ENCODE results near the gene HLA-DPA1. TPM values are rescaled to one million over a fixed set of nuclear protein-coding genes. Genes with fewer than 3 reads are reported as not detected.

The HLA-DPA1 gene
- total RNA-seq, 1 experiment from 2014 or later, result 2.6 TPM

DNA sequence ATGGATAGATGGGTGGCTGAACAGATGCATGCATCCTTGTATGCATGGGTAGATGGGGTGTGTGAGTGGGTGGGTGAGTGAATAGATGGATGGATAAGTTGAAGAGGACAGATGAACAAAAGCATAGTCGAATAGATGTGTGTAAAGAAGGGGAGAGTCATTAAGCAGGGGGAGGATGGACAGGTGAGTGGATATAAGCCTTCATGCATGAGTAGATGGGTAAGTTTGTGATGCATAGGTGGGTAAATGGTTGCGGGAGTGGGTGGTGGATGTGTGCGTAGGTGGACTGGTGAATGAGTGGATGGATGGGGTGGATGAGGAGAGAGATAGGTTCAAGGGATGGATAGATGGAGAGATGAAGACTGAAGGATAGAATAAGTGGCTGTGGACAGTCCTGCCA is 31.9 kb upstream of the HLA-DPA1 start:
- no peak overlapping the region for H2BK15ac ChIP-seq (ENCODE audit: low read depth, low read length)
- H3K27me3 Mint-ChIP-seq (ENCODE audit: low read depth), result peaks cover 46% of the 10 kb centered on the region
- H2AK5ac ChIP-seq (ENCODE audit: insufficient read length, low read length), result no peak overlapping the region

More for the DNA sequence above, 31.9 kb upstream of the HLA-DPA1 start:
- TF ChIP-seq CTCF (conservative IDR thresholded peaks at IDR 0.05), result no peak
- H3K9ac ChIP-seq (ENCODE audit: extremely low read depth, insufficient read length, low read length), result no peak overlapping the region
- no peak for DNase-seq
- no peak overlapping the region for H2BK120ac ChIP-seq (ENCODE audit: low read depth, low read length, poor library complexity, severe bottlenecking)
- no peak overlapping the region for H3T11ph ChIP-seq (ENCODE audit: low read length)
- no peak overlapping the region for H2AFZ ChIP-seq (ENCODE audit: low read length)
- H3K4ac ChIP-seq (ENCODE audit: low read depth, low read length), result no peak overlapping the region
- no peaks in the 10 kb centered on the region for H4K20me1 ChIP-seq (ENCODE audit: control insufficient read depth, insufficient read depth, insufficient read length)
- H4K91ac ChIP-seq (ENCODE audit: insufficient read length, low read depth, low read length), result no peak overlapping the region
- no peaks in the 10 kb centered on the region for H3K23me2 ChIP-seq (ENCODE audit: insufficient read length, low read depth, low read length, poor library complexity, severe bottlenecking)
- Mint-ChIP-seq H3K9me3 (peaks cover 26 to 30% of the 10 kb centered on the region in 2 experiments), H3K4me1 (peaks cover 8% of the 10 kb centered on the region in 2 experiments), H3K4me3 (no peak overlapping the region), H3K27ac (no peak overlapping the region), H3K36me3 (ENCODE audit: insufficient read depth in 1 of 3, low read depth in 3 of 3) (peaks cover 4 to 18% (median 12%) of the 10 kb centered on the region in 3 experiments)
- H4K8ac ChIP-seq (replicated peaks; ENCODE audit: insufficient read length, low read depth, low read length), result no peak overlapping the region
- H3K14ac ChIP-seq (ENCODE audit: insufficient read depth, low read length), result no peak overlapping the region
- no peak overlapping the region for H3K23ac ChIP-seq (ENCODE audit: insufficient read length, low read depth, low read length)
- H2BK12ac ChIP-seq (ENCODE audit: insufficient read length, low read depth, low read length), result no peak overlapping the region
- H3K27me3 ChIP-seq (ENCODE audit: insufficient read depth, low read length), result no peaks in the 10 kb centered on the region
- H3K79me2 ChIP-seq (ENCODE audit: insufficient read depth, low read length), result no peaks in the 10 kb centered on the region
- no peak overlapping the region for H3K18ac ChIP-seq (ENCODE audit: insufficient read length, low read depth, low read length)
- no peak overlapping the region for H3K4me2 ChIP-seq (ENCODE audit: insufficient read depth, insufficient read length, low read length)
- no peaks in the 10 kb centered on the region for H3K9me3 ChIP-seq (ENCODE audit: control insufficient read depth, low read depth, low read length)
- WGBS (ENCODE audit: extremely low coverage, insufficient read length, low lambda C conversion rate), result 80% methylated on average over 3 of the region's 3 CpGs
- no peak overlapping the region for H2BK5ac ChIP-seq (ENCODE audit: insufficient read length, low read length)
- H3K56ac ChIP-seq (ENCODE audit: insufficient read length, low read depth, low read length), result no peak overlapping the region
- H3K4me1 ChIP-seq (ENCODE audit: insufficient read depth, low read length), result no peaks in the 10 kb centered on the region
- H3K79me1 ChIP-seq (ENCODE audit: insufficient read depth, low read depth, low read length, poor library complexity, severe bottlenecking), result no peaks in the 10 kb centered on the region
- H4K5ac ChIP-seq (ENCODE audit: insufficient read length, low read depth, low read length), result no peak overlapping the region
- no peak overlapping the region for H3K27ac ChIP-seq (ENCODE audit: insufficient read length, low read depth, low read length)
- H2BK20ac ChIP-seq (ENCODE audit: low read depth, low read length, poor library complexity, severe bottlenecking), result no peak overlapping the region

Measured in H9 (cell line).